AG10803 (cell line): ENCODE results near the gene TGFB1.
"Not testable (repeated sequence)": the region's sequence is repeated elsewhere in the genome, so short reads cannot be mapped to it uniquely, and the experiment has no call there.

ENCODE experiments used
- DNase-seq: peaks from one replicate; pipeline ENCODE4 v3.0.0; 2010; ENCODE audit warnings: low read depth
- H3K4me3 ChIP-seq: 2 replicates; pipeline ENCODE4 v1.5.1; 2011; ENCODE audit warnings: mild to moderate bottlenecking, low read length, control low read depth
- TF ChIP-seq, protein P1 (sequence below): conservative IDR thresholded peaks from 2 replicates; pipeline ENCODE4 v1.5.1; 2011; ENCODE audit warnings: mild to moderate bottlenecking, low read length, control low read depth, inconsistent platforms

Gene TGFB1

GRCh38 chr19:41377977-41378709 lies 24.4 kb upstream of the TGFB1 start:
- no peak for DNase-seq
- TF ChIP-seq, protein P1, sequence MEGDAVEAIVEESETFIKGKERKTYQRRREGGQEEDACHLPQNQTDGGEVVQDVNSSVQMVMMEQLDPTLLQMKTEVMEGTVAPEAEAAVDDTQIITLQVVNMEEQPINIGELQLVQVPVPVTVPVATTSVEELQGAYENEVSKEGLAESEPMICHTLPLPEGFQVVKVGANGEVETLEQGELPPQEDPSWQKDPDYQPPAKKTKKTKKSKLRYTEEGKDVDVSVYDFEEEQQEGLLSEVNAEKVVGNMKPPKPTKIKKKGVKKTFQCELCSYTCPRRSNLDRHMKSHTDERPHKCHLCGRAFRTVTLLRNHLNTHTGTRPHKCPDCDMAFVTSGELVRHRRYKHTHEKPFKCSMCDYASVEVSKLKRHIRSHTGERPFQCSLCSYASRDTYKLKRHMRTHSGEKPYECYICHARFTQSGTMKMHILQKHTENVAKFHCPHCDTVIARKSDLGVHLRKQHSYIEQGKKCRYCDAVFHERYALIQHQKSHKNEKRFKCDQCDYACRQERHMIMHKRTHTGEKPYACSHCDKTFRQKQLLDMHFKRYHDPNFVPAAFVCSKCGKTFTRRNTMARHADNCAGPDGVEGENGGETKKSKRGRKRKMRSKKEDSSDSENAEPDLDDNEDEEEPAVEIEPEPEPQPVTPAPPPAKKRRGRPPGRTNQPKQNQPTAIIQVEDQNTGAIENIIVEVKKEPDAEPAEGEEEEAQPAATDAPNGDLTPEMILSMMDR, result no peak
- no peak overlapping the region for H3K4me3 ChIP-seq

DNA sequence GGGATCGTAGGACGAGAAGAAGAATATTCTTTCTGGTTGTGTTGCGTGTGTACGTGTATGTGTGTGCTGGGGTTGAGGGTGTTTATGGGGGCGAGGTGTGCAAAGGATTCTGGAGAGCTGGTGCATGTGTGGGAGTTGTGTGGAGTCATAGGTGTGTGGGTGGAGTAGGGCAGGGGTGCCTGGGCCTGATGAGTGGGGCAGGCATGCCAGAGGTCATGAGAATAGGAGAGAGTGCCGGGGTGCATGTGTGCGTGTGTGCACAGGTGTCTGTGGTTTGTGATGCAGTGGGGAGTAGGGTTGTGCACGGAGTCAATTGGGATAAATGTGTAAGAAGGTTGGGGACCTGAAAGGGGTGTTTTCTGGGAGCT lies 23.3 kb upstream of the TGFB1 start:
- peak overlapping the region; percentile 60 for H3K4me3 ChIP-seq
- DNase-seq, result no peak
- TF ChIP-seq, protein P1, result no peak

DNA sequence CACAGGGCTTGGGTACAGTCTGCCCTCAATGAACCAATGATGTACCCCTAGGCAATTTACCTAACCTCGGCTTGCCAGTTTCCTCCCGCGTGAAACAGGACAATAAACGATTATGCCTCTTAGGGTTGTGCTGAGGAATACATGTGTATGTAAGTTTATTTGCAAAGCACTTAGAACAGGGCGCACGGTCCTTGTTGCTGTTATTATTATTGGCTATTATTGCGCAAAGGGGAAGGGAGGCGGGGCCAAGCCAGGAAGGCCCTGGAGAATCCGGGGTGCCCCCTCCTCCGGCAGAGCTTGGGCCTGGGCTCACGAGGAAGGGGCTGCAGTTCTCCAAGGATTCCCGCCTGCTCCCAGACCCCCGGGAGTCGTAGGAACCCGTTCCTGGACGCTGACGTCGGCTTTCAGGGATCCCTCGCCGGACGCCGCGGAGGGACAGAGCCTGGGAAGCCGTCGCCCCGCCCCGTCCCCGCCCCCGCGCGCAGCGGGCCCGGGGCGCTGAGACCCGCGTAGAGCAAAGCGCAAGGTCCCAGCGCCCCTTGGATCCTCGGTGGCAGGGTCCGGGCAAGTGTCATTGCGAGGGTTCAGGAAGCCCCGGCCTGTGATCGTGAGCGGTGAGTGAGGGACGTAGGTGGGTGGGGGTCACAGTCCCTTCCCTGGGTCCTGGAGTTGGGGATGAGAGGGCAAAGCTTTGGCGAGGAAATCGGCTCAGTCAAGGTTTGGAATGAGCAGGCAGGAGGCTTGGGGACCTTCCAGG lies 22.7 kb upstream of the TGFB1 start, which contains the start of gene TMEM91:
TSS of gene TMEM91 (plus strand) at position 293 of the 757 bp plus-strand sequence. CDS start 1,777 bp downstream, outside the sequence.
- DNase-seq, result no peak
- TF ChIP-seq, protein P1, result no peak
- H3K4me3 ChIP-seq, result peak within 1 kb of the TSS; percentile 60

DNA sequence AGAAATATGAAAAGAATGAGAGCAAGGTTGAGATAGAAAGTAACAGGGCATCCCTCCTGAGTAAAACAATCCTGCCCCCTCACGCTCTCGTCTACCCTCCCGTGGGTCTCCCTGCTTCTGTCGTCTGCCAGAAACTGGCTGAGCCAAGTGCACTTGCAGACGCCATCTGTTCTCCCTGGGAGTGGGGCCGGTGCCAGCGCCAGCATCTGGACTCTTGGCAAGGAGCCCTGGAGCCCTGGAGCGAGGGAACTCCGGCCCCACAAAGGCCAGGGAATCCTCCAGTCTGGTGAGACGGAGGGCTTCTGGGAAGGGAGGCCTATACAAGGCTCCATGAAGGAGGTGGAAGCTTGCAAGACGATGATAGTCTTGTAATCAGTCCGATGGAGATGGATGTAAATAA lies 20.3 kb upstream of the TGFB1 start:
- H3K4me3 ChIP-seq, result no peak overlapping the region
- peak; percentile 91 for DNase-seq
- TF ChIP-seq, protein P1, result no peak

DNA sequence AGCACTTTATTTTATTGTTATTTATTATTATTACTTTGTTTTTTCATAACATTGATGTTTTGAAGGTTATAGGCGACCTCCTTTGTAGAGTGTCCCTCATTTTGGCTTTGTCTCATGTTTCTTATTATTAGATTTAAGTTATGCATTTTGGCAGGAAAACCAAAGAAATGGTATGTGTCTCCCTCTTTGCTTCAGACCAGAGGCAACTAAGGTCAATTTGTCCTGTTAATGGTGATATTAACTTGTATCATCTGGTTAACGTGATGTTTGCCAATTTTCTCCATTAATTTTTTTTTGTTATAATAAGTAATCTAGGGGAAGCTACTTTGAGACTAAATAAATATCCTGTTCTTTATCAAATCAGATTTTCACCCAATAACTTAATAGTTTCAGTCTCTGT lies 18.8 kb upstream of the TGFB1 start:
- TF ChIP-seq, protein P1, result no peak
- no peak overlapping the region for H3K4me3 ChIP-seq
- no peak for DNase-seq

DNA sequence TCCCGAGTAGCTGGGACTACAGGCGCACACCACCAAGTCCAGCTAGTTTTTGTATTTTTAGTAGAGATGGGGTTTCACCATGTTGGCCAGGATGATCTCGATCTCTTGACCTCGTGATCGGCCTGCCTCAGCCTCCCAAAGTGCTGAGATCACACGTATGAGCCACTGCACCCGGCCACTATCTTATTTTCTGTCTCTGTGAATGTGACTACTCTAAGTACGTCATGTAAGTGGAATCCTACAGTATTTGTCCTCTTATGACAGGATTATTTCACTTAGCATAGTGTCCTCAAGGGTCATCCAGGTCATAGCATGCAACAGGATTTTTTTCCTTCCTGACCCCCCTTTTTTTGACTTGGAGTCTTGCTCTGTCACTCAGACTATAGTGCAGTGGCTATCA lies 17.8 kb upstream of the TGFB1 start:
- TF ChIP-seq, protein P1, result no peak
- no peak for DNase-seq
- H3K4me3 ChIP-seq, result no peak overlapping the region

GRCh38 chr19:41371119-41371518 lies 17.4 kb upstream of the TGFB1 start:
- DNase-seq, H3K4me3 ChIP-seq: not testable (repeated sequence)
